Subcutaneous adipose tissue (tissue), 4 donors: ENCODE data around the gene MBL2. TPM values are rescaled to one million over a fixed set of nuclear protein-coding genes. Genes with fewer than 3 reads are reported as not detected.

ENCODE experiments used
- CTCF ChIP-seq: fragments of 450-650 bp; IDR thresholded peaks from one replicate; pipeline ENCODE4 v1.5.1; 2016; ENCODE audit warnings: low read depth, mild to moderate bottlenecking, control low read depth, antibody characterized with exemption, moderate library complexity
- total RNA-seq, 4 donors: library from RNA; depleted of rRNA; stranded (reverse); fragments of >200 nt; gene quantifications; one replicate each; pipeline ENCODE4 v1.1.0, GENCODE V29; 2016

Gene MBL2
- total RNA-seq, 4 donors from 2014 or later: not detected

DNA sequence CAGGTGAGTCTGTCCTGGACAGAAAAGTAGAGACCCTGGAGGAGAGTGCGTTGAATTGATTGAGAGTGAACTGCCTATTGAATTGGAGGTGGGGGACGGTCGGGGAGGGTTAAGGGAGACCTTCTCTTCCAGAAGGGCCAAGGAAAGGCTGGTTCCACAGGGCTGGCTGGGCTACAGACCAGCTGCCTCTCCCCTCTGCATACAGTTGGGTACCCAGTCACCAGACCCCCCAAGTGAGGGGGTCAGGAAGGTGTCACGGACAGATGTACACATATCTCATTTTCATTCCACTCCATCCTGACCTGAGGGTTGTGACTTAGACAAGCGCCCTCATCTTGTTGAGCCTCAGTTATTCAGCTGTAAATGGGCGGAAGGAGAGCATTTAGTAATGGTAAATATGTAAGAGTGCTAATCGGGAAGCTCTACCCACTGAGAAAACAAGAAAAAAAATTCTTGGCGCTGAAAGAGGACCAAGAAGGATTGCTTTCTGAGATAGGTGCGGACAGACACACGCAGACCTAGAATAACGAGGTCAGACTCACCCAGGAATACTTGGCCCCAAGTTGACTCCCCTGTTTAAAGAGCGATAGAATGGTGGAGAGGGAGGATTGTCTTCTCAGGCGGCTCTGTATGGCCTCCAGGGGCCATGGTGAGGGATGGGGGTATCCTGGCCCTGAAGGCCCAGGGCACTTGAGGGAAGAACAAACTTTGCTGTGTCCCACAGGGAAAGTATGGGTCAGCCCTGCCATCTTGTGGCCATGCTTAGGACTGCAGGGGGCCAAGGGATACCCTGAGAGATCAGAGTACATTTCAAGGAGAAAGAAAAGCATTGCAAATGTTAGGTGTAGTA, 7.2 kb upstream of the MBL2 start:
- TF ChIP-seq CTCF: no peak

- no peak for TF ChIP-seq CTCF
Observed at GRCh38 chr10:52778511-52779392, 6.2 kb upstream of the MBL2 start.

DNA sequence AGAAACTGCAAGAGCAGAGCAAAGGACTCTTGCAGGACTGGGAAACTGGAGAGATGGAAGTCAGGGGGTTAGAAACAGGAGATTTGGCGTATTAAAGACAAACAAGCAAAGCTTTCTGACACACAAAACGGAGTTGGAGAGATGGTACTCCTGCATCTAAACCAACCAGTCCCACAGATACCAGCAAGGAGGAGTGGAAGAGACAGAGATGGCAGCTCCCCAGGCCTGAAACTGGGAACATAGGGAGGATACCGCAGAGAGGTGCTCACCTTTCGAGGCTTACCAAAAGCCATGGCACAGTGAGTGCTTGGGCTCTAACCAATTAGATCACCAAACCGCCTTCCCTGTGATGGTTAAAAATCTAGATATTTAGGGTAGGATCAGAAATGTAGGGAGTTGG, 4.8 kb upstream of the MBL2 start:
- no peak for TF ChIP-seq CTCF

- no peak for TF ChIP-seq CTCF
Observed at GRCh38 chr10:52776471-52776903, 3.9 kb upstream of the MBL2 start.

GRCh38 chr10:52775132-52775647, 2.6 kb upstream of the MBL2 start:
- no peak for TF ChIP-seq CTCF

- no peak for TF ChIP-seq CTCF
Observed at GRCh38 chr10:52774600-52775106, 2.1 kb upstream of the MBL2 start.

DNA sequence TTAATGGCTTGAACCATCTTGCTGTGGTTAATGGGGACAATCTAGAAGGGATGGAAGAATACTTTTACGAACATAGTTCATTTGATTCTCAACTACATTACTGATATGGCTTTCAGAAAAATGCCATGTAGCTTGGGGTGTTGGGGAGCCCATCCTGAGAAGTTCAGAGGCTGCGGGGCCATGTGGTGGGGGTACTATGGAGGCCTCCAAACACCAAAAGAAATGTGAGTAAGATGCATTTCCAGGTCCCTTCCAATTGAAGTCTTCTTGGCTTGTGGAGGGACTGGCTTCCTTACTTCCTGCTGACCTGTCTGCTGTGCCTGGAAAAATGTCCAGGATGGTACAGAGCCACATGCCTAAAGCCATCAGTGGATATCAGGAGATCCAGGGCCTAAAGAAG, 1.6 kb upstream of the MBL2 start:
- no peak for TF ChIP-seq CTCF
